Activated CD4-positive, alpha-beta T cell treated with anti-CD3 and anti-CD28 coated beads, Interleukin-2, amount 50 U/mL, for 4 hours (primary cell): ENCODE measurements around the gene USP13.
A peak's percentile ranks its signal among the peaks of the same experiment; 100 is the strongest.
"Not testable (repeated sequence)": the region's sequence is repeated elsewhere in the genome, so short reads cannot be mapped to it uniquely, and the experiment has no call there.

Experiments
- DNase-seq, 2 experiments: peaks; one replicate each; pipeline ENCODE4 v3.0.0-alpha.2; 2020

Gene USP13

GRCh38 chr3:179652447-179653095 lies at the start of gene USP13:
Gene USP13 (plus strand): TSS chr3:179653040. CDS start chr3:179653226, 186 bp downstream.
- peak; percentile 37 to 48 for DNase-seq

- no peak for DNase-seq
Measured at GRCh38 chr3:179603321-179603720, 49.5 kb upstream of the USP13 start.

GRCh38 chr3:179603831-179604230 lies 49.0 kb upstream of the USP13 start:
- DNase-seq, result no peak

GRCh38 chr3:179604321-179605078 lies 48.3 kb upstream of the USP13 start, which contains the start of the genes MRPL47 and NDUFB5:
Gene MRPL47 (minus strand): TSS chr3:179604638. CDS start chr3:179604624, 14 bp downstream.
Gene NDUFB5 (plus strand): TSS chr3:179604794. CDS start chr3:179604816, 22 bp downstream.
- peak; percentile 89 to 91 for DNase-seq

- no peak for DNase-seq
Measured at GRCh38 chr3:179606534-179607085, 46.2 kb upstream of the USP13 start.

- DNase-seq, result no peak
Measured at GRCh38 chr3:179608931-179609720, 43.7 kb upstream of the USP13 start.

GRCh38 chr3:179610066-179610465 lies 42.8 kb upstream of the USP13 start:
- no peak for DNase-seq

GRCh38 chr3:179613807-179614206 lies 39.0 kb upstream of the USP13 start:
- DNase-seq, result no peak

- DNase-seq, result no peak
Measured at GRCh38 chr3:179615458-179616173, 37.2 kb upstream of the USP13 start.

GRCh38 chr3:179622023-179622422 lies 30.8 kb upstream of the USP13 start:
- DNase-seq, result no peak

- DNase-seq, result no peak
Measured at GRCh38 chr3:179624451-179624850, 28.4 kb upstream of the USP13 start.

GRCh38 chr3:179630753-179631451 lies 21.9 kb upstream of the USP13 start:
- no peak for DNase-seq

- no peak for DNase-seq
Measured at GRCh38 chr3:179640469-179640868, 12.4 kb upstream of the USP13 start.

- no peak for DNase-seq
Measured at GRCh38 chr3:179642871-179643270, 10.0 kb upstream of the USP13 start.

- DNase-seq, result not testable (repeated sequence)
Measured at GRCh38 chr3:179643837-179644236, 9.0 kb upstream of the USP13 start.

GRCh38 chr3:179646177-179646576 lies 6.7 kb upstream of the USP13 start:
- no peak for DNase-seq

- DNase-seq, result no peak
Measured at GRCh38 chr3:179651687-179652446, 973 bp upstream of the USP13 start.

GRCh38 chr3:179653096-179653797 lies 407 bp downstream of the USP13 start:
- DNase-seq, result peak; percentile 53 to 59

GRCh38 chr3:179655236-179655635 lies 2.4 kb downstream of the USP13 start:
- DNase-seq, result no peak

- DNase-seq, result no peak
Measured at GRCh38 chr3:179658606-179659005, 5.8 kb downstream of the USP13 start.
